Dermis blood vessel endothelial cell (primary cell): ENCODE data around the gene CAMTA1. TPM values are rescaled to one million over a fixed set of nuclear protein-coding genes. Genes with fewer than 3 reads are reported as not detected.

Experiments used
- DNase-seq: peaks from one replicate; pipeline ENCODE4 v3.0.0; 2010
- total RNA-seq: library from RNA; depleted of rRNA; stranded (reverse); fragments of >200 nt; gene quantifications from 2 replicates; pipeline ENCODE4 v1.2.3, GENCODE V29; 2014

Gene CAMTA1
- total RNA-seq, 1 donor from 2014 or later = 58.4 TPM

DNA sequence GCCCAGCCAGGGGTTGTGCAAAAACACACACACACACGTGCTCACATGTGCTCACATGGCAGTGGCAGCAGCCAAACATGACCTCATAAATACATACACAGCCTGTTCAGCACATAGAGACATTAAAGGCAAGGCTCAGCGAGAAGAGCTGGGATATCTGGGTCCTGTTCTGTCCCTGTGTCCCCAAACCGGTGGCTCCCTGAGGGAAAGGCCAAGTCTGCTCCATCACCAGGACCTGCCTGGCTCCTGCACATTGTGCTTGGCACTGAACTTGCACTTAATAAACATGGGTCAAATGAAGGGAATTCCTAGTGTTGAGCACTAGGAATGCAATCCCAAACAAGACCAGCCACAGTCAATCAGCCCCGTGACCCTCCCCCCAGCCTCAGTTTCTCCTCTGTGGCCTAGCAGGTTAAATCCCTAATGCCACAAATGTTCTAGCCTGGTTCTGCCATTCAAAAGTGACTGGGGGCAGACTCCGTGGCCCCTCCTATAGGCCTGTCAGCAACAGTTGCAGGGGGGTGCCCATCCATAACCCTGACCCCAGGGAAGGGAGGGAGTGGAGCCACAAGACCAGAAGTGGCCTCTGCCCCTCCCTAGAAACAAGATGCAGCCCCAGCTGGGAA is 825.0 kb downstream of the CAMTA1 start:
- DNase-seq = no peak

DNA sequence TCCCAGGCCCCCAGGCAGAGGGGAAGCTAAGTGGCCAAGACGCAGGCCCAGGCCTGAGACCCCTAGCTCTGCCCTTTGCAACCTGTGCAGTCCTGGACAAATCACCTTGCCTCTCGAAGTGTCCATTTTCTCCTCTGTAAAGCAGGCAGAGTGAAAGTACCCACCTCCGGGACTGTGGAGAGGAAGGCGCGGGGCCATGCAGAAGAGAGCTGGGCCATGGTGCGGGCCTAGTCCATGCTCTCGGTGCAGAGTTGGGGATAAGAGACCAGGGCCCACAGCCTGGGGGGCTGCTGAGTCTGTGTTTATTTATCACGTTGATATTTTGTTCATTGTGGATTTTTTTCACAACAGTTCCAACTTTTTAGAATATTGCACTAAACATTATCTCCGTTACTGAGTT is 825.7 kb downstream of the CAMTA1 start:
- no peak for DNase-seq

DNA sequence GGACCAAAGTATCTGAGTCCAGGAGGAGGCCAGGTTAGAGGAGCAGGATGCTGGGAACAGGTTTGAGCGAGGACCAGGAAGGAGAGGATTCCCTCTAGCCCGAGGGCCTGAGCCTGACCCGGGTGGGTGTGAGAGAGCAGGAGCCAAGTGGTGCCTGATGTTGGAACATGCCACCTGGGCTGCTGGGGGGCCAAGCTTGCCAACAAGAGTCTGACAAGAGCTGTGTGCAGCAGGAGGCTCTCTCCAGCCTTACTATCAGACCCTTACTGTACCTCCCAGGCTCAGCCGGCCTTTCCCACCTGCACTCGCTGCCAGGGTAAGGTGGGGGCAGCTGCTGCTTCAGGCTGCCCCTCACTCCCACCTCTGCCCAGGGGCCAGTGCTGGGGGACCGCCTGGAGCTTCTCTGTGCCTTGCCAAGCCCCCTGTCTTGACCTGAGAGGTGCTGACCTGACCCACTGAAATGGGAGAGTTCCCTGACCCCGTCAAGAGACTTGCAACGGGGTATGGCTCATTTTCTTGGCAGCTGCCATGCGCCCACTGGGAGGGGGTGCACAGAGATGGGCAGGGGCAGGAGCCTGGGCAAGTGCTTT is 826.3 kb downstream of the CAMTA1 start:
- no peak for DNase-seq

DNA sequence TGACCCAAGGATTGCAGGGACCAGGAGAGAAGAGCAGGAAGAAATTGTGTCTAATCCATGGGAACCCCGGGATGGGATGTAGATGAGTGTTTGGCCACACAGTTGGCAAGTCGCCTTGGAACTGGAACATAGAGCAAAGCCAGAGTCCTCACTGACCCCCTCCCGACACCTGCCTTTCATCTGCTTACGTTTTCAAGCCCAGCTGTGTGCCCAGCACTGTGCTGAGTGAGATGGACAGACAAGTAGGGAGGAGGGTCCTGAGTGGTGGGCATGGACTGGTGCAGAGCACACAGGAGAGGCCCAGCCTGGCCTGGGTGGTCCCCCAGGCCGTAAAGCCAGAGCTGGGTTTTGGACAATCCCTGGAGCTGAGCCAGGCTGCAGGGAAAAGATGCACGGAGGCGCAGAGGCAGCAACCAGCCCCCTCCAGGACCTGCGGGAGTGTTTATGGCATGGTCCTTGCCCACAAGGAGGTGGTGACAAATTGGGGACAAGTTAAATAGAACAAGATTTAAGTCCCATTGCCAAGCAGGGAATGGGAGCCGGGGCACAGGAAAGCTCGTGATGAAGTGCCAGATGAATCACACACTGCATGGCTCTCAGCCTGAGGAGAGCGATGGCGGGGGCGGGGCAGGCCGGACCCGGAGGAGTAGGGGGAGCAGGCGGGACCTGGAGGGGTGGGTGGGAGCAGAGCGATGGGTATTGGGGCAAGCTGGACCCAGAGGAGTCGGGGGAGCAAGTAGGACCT is 828.0 kb downstream of the CAMTA1 start:
- no peak for DNase-seq

DNA sequence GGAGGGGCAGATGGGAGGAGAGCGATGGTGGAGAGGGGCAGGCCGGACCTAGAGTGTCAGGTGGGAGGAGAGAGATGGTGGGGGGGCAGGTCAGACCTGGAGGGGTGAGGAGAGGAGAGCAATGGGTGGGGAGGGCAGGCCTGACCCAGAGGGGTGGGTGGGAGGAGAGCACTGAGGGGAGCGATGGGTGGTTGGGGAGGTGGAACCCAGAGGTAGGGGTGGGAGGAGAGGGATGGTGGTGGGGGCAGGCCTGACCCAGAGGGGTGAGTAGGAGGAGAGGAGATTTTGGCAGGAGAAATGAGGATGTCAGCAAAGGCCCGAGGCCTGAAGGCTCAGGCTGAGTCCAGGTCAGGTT is 828.6 kb downstream of the CAMTA1 start:
- DNase-seq = no peak

DNA sequence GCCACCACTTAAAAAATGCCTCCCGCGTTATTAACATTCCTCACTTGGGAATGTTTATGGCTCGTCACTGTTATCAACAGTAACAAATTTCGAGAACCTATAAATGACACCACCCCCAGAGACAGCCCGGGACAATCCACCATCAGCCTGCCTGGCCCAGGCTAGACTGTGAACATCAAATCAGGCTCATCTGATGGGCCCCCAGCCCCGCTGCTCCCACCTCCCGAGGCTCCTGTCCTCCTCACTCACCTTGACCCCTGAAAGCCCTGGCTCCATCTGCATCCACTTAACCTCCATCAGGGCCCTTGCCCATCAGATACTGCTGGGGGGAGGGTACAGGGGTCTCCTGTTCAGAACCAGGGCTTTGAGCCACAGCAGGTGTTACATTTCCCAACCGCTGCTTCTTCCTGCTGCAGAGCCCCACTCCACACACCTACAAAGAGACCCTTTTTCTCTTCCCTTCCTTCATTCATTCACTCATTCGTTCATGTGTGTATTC is 829.4 kb downstream of the CAMTA1 start:
- no peak for DNase-seq

DNA sequence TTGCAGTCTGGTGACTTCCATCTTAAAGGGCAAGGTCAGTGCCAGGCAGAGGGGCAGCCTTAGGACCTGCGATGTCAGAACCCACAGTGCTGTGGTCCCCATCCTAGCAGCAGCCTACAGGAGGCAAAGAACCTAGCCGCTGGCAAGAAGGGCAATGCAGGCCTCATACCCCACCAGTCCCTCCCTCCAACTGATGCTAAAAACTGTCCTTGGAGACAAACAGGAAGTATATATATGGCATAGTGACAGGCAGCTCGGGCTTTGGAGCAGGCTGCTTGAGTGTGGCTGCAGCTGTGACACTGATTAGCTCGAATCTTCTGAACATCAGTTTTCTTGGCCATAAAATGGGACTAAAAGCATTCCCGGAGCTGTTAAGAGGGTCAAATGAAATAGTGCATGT is 829.9 kb downstream of the CAMTA1 start:
- DNase-seq = no peak

DNA sequence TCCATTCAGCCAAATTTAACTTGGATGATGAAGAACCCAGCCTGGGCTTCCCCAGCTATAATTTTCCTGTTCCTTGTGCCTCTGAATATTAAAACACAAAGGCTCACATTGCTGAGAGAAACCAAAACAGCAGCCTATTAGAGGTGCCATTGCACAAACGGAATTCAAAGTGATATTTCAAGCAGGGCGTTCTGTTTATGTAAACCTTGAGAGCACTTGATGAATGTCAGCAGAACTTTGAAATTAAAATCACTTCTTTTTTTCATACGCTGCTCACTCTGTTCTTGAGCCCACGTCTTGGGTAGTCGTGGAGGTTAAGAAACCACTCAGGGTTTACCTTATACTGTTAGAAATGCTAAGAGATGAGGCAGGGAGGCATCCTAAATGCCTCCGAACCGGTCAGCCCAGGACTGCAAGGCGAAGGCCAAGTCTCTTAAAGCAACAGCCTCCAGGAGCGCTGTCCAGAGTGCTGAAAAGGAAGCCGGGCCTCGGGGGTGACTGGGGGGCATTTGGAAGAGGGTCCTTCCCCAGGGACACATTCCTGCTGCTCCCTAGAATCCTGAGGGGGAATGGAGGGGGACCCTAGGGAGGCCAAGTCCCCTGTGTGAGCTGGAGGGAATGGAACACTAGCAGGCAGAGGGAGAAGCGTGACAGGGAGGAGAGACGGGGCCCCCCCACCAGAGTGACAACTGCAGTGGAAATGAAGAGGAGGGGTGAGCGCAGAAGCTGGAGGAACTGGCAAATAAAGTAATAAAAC is 831.0 kb downstream of the CAMTA1 start:
- peak; percentile 52 for DNase-seq

DNA sequence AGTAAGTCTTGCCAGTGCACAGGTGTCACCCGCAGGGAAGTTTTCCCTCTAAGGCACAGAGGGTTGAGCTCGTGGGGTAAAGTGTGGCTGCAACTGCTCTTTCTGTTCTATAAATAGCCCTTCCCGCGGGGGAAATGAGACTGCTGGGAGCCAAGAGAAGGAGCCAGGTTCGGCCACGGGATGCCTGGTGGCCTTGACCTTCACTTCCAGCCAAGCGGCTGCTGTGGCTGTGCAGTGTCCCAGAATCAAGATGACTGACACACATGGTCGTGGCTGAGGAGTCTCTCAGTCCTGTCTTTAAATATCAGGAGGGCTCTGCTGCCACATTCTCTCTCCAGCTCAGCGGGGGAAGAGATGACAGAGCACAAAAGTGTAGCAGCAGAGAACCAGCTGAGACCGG is 831.7 kb downstream of the CAMTA1 start:
- DNase-seq = no peak

DNA sequence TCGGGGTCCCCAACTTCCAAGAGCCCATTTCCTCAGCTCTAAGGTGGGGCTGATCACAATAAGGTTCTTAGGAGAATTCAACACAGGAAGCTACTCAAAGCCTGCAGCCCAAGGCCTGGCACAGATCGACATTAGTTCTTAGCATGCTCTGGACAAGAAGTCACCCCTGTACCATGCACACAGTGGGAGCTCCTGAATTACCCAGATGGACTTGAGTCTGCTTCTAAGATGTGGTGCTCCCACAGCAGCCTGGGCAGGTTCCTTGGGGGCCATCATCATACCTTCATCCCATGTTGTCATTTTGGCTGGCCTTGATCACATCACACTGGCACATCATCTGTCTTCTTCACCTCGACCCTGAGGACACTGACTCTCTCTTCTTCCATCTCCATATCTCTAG is 832.6 kb downstream of the CAMTA1 start:
- DNase-seq = no peak

DNA sequence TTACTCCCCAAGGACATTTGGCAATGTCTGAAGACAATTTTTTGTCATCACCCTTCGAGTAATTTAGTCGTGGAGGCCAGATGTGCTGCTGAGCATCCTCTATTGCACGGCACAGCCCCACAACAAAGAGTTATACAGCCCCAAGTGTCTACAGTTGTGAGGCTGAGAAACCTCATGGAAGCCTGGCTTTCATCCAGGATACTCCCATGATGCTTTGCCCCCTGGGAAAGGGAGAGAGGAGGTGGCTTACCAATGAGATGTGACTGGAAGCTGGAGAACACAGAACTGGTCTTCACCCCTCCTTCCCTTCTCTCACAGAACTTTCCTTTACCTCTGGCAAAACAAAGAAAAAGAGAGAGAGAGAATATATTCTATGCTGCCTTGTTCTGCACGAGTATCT is 834.9 kb downstream of the CAMTA1 start:
- DNase-seq = no peak

DNA sequence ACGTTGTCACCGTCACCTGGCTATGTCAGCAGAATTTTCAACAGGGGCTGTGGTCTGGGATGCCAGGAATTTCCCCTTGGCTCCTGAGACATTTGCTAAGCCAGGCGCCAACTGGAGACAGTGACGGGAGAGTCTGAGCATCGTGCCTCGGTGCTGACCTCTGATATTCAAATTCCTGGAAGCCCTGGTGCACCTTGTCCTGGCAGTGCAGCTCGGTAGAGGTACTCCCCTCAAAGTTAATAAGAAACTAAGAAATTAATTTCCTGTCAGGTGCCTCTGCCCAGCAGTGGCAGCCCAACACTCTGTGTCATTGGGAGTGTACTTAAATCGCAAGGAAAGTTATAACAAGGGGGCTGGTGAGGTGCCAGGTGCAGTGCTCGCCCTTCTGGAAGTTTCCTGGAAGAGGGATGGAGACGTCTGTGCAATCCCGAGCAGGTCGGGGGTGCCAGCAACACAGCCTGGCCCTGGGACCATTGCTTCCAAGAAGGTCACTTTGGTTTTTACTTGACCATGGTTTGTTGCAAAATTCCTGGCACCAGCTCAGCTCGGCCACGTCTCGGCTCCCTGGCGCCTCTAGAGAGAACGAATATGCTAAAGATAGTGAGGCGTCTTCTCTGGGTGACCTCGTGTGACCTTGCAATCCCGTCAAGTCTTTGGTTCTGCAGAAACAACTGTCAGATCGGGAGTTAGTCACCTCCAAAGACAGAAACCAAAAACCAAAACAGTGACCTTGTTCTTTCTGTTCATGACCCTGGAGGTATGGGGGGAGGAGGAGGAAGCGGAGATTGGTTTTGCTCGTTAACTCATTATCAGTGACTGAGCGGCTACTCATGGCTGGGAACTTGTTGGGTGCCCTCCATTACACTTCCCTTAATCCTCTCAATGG is 836.3 kb downstream of the CAMTA1 start:
- no peak for DNase-seq

DNA sequence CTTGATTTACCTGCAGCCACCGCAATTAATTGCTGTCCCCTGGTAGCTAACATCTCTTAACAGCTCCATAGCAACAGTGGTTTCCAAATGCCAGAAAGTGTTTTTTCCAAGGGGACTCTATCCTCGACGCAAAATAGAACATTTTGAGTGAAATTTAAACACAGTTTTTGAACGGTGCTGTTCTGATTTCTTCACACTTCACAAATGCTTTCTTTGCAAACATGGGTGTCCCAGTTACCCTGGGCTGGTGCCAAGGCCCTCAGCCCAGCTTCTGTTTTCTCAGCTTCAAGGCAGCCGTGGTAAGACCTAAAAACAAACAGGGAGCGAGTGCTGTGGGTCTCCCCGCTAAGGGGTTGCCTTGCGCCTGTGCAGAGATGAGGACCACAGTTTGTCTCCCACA is 838.6 kb downstream of the CAMTA1 start:
- no peak for DNase-seq

DNA sequence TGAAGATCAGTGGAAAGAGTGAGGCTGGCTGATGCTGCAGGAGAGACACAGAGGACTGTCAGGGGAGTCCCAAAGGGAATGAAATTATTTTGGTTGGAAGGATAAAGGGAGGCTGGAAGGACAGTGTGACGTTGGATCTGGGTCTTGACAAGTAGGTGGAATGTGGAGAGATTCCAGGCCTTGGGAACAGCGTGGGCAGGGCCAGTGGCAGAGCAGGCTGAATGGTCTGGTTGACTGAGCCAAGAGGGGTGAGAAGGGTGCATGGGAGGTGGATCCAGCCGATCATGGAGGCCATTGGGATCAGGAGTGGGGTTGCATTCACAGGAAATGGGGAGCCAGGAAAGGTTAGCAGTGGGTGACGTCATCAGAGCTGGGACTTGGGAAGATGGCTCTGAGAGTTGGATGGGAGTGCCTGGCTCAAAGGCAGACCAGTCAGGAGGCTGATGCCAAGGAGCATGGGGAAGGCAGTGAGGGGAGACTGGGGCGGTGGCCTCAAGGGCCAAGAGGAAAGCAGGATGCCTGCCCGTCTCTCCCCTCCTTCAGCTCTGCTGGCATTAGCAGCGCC is 839.6 kb downstream of the CAMTA1 start:
- no peak for DNase-seq

DNA sequence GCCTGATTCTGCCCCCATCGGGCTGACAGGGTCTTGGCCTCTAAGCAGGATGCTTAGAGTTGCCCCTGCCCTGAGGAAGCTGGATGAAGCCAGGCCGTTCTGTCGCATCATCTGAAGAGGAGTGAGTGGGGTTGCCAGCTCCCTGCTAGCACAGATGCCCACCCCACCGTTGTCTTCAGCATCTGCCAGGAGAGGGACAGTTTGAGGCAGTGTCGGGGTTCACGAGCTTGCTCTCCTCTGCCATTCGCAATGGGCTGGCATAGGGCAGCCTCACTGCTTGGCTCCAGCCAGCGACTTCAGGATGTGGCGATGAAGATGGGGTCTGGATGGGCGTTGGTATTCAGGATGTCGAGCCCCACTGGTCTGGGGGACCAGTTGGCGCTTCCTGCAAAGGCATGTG is 840.1 kb downstream of the CAMTA1 start:
- DNase-seq = no peak

DNA sequence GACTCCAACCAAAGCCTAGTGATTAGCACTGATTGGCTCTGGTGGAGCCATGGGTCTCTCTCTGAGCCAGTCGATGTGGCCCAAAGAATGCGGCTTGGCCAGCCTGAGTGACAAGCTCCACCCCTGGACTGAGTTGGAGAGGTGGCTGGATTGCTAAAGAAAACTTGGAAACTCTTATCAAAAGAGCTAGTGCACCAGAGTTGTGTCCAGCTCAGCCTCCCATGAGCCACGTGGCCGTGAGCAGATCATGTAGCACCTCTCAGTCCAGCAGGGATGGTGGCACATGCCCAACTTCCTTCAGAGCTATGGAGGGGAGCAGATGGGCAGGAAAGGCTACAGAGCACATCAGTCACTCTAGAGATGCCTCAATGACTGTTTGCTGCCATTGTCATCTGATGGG is 843.0 kb downstream of the CAMTA1 start:
- DNase-seq = no peak

DNA sequence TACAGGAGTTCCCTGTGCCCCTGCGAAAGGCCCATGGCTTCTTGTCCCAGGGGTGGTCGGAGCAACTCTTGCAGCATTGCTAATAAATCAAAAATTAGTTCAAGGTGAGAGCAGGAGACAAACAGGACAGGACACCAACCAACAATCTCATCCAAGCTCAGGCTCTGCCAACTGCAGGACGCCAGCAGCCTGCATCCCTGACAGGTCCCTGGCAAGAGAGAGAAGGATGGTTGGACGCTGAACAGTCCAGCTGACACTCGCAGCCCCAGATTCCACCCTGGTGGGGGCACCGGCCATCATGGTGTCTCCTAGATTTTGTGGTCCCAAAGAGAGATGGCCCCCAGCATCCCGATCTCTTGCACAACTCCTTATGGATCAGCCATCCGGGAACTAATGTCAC is 843.8 kb downstream of the CAMTA1 start:
- DNase-seq = no peak

DNA sequence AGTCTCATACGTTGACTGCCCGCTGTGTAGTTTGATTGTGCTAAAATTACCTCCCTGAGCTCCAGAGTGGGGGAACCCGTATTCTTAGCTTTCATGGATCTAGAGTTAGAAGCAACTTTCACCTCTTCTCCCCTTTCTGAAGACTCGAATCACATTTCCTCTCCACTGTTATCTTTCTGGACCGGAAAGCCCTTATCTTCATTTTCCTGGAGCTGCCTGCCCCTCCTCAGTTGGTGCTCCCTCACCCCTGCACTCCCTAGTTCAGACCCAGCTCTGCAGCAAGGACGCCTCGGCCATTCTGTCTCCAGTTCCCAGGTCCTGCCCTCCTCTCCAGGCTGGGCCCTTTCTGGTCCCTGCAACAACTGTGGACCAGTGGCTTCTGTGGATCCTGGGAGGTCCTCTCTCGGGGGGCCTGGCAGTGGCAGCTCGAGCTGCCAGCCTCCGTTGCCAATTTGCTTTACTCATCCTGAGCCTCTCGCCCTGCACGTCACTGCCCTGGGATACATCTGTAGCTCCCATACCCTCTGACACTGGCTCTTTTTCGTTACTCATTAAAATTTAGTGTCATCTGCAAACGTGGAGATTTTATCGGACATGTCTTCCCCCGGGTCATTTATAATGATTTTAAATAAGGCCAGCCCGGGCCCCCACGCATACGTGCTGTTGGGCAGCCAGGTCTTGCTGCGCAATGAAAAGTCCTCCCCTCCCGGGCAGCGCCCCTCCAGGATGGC is 844.4 kb downstream of the CAMTA1 start:
- no peak for DNase-seq

DNA sequence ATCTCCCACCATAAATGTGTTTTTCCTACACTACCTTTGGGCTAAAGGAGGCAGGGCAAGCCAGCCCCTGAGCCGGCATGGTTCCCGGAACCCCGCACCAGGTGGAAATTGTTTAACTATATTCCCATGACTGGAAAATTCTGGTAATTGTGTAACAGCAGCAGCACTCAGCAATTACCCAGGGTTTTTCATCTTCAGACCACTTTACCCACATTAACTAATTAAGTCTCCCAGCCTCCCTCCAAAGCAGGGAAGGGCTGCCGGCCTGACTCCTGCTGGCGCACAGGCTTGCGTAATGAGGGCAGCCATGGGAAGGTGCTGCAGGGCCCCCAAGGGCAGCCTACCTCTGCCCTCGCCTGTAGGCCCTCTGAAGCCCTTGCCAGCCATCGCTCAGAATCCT is 845.1 kb downstream of the CAMTA1 start:
- DNase-seq = no peak

DNA sequence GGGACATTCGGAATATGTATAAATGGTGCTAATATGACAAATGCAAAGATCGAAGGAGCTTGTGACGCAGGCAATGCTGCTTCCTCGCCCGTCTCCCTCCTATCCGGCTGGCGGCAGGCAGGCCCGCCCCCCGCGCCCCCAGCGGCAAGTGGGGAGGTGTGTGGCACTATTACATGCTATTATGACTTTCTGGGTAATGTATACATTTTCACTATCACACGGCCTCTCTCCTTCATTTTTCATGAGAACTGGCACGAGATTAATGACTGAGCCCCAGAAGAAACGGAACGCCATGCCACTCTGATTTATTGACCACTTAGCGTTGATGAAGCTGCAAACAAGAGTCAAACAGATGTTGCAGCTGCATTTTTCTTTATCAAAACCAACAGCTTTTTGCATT is 846.9 kb downstream of the CAMTA1 start:
- no peak for DNase-seq

DNA sequence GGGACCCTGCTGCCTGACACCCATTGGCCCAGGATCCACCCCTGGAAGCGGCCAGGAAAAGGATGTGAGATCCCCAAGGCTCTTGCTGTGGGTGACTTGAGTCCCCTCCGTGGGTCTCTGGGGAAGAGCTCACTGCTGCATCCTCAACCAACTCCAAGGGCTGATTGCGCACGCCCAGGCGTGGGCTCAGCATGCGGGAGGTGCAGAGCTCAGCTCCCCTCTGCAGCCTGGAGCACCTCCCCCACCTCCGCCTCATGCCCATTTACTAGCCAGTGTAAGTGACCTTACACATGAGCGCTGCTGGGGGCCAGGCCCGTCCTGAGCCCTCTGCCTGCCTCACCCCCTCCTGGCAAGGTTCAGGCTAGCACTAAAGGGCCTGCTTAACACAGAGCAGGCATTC is 847.4 kb downstream of the CAMTA1 start:
- DNase-seq = no peak
